ENCODE data around the gene SLC29A3.

SLC29A3 gene

GRCh38 chr10:71392791-71393781 is 74.0 kb downstream of the SLC29A3 start:
- no peak for DNase-seq (ENCODE audit: low read depth)

- DNase-seq (ENCODE audit: low read depth): no peak
These were observed 74.9 kb downstream of the SLC29A3 start for GRCh38 chr10:71393841-71394475.

GRCh38 chr10:71394926-71395562 is 76.0 kb downstream of the SLC29A3 start:
- no peak for DNase-seq (ENCODE audit: low read depth)

- no peak for DNase-seq (ENCODE audit: low read depth)
These were observed 76.6 kb downstream of the SLC29A3 start for GRCh38 chr10:71395621-71396020.

- no peak for DNase-seq (ENCODE audit: low read depth)
These were observed 77.1 kb downstream of the SLC29A3 start for GRCh38 chr10:71396084-71396710.

GRCh38 chr10:71396711-71397295 is 77.7 kb downstream of the SLC29A3 start, which contains the start of gene CDH23:
Gene CDH23 (plus strand): TSS chr10:71396920. CDS start chr10:71439832, 42,912 bp downstream.
- no peak for DNase-seq (ENCODE audit: low read depth)

GRCh38 chr10:71397296-71398212 is 78.5 kb downstream of the SLC29A3 start:
- DNase-seq (ENCODE audit: low read depth): no peak

- DNase-seq (ENCODE audit: low read depth): no peak
These were observed 79.9 kb downstream of the SLC29A3 start for GRCh38 chr10:71398976-71399375.

GRCh38 chr10:71399946-71400345 is 80.9 kb downstream of the SLC29A3 start:
- DNase-seq (ENCODE audit: low read depth): no peak

- DNase-seq (ENCODE audit: low read depth): no peak
These were observed 82.0 kb downstream of the SLC29A3 start for GRCh38 chr10:71401056-71401455.

- no peak for DNase-seq (ENCODE audit: low read depth)
These were observed 82.9 kb downstream of the SLC29A3 start for GRCh38 chr10:71402005-71402404.

- no peak for DNase-seq (ENCODE audit: low read depth)
These were observed 85.6 kb downstream of the SLC29A3 start for GRCh38 chr10:71404503-71405295.

- no peak for DNase-seq (ENCODE audit: low read depth)
These were observed 87.8 kb downstream of the SLC29A3 start for GRCh38 chr10:71406878-71407277.

GRCh38 chr10:71408436-71409225 is 89.6 kb downstream of the SLC29A3 start:
- DNase-seq (ENCODE audit: low read depth): no peak

- no peak for DNase-seq (ENCODE audit: low read depth)
These were observed 90.6 kb downstream of the SLC29A3 start for GRCh38 chr10:71409516-71410104.

Measured in HS-5 (cell line).